Measurements from ENCODE around the gene GSTA1.
"Not testable (repeated sequence)": the region's sequence is repeated elsewhere in the genome, so short reads cannot be mapped to it uniquely, and the experiment has no call there.

- TF ChIP-seq CTCF (conservative IDR thresholded peaks at IDR 0.05; ENCODE audit: low read depth, low read length); EZH2phosphoT487 (IDR thresholded peaks at IDR 0.05; ENCODE audit: borderline replicate concordance, low read length); EZH2 (IDR thresholded peaks at IDR 0.05; ENCODE audit: low read length, unreplicated experiment): not testable (repeated sequence)
Measured at GRCh38 chr6:52776711-52777351, 26.8 kb downstream of the GSTA1 start.

All from PC-3 (cell line).